Thyroid gland (tissue), 4 donors: ENCODE data around the gene PADI2. TPM values are rescaled to one million over a fixed set of nuclear protein-coding genes. Genes with fewer than 3 reads are reported as not detected.

Source experiments
- DNase-seq, 2 donors: peaks; one replicate each; pipeline ENCODE4 v3.0.0-alpha.2; 2019
- H3K27ac ChIP-seq, 3 donors: fragments of 200-600 bp; sonication (generic); 1 replicate in 2 of 3; 2 replicates in 1 of 3; pipeline ENCODE4 v1.5.1; 2016 to 2019; ENCODE audit warnings: mild to moderate bottlenecking in 1 of 3, moderate library complexity in 1 of 3
- H3K27me3 ChIP-seq: fragments of 200-600 bp; sonication (generic); one replicate; pipeline ENCODE4 v1.5.1; 2019
- H3K36me3 ChIP-seq, 2 donors: fragments of 200-600 bp; sonication (generic); one replicate each; pipeline ENCODE4 v1.5.1; 2016 to 2019
- H3K4me1 ChIP-seq, 2 donors: fragments of 200-600 bp; sonication (generic); one replicate each; pipeline ENCODE4 v1.5.1; 2017 to 2019
- H3K4me3 ChIP-seq, 3 donors: fragments of 200-600 bp; sonication (generic); replicated peaks in 1 of 3; 1 replicate in 2 of 3; 2 replicates in 1 of 3; pipeline ENCODE4 v1.5.1; 2016; ENCODE audit warnings: mild to moderate bottlenecking in 1 of 3
- H3K9me3 ChIP-seq: fragments of 200-600 bp; sonication (generic); one replicate; pipeline ENCODE4 v1.5.1; 2017
- POLR2A ChIP-seq, 2 donors: fragments of 450-650 bp; IDR thresholded peaks; one replicate each; pipeline ENCODE4 v1.6.1; 2017; ENCODE audit warnings: antibody characterized with exemption in 2 of 2, mild to moderate bottlenecking in 2 of 2, moderate library complexity in 1 of 2
- WGBS, 2 donors: methylation state at CpG; one replicate each; pipeline ENCODE4 v1.1.5; 2017; 5-methylcytosine and 5-hydroxymethylcytosine counted together
- intact Hi-C: fragments of 100-400 bp; cut with DNase I; formaldehyde crosslinking; loops from one replicate; pipeline ENCODE4 v1.15.1; 2023
- total RNA-seq, 4 donors: library from RNA; depleted of rRNA; stranded (reverse); fragments of >200 nt; gene quantifications; one replicate each; pipeline ENCODE4 v1.2.3, GENCODE V29; 2016
- TF ChIP-seq, protein P1 (sequence below), 6 experiments: fragments of 200-600 bp in 3 of 6; fragments of 450-650 bp in 3 of 6; sonication (generic) in 3 of 6; IDR thresholded peaks; one replicate each; pipeline ENCODE4 v1.5.1; 2016 to 2019; ENCODE audit warnings: antibody characterized with exemption in 6 of 6, mild to moderate bottlenecking in 2 of 6, inconsistent platforms in 1 of 6, moderate library complexity in 1 of 6

The PADI2 gene
- total RNA-seq, 4 donors from 2014 or later: 0.13 to 0.49 (median 0.38) TPM

DNA sequence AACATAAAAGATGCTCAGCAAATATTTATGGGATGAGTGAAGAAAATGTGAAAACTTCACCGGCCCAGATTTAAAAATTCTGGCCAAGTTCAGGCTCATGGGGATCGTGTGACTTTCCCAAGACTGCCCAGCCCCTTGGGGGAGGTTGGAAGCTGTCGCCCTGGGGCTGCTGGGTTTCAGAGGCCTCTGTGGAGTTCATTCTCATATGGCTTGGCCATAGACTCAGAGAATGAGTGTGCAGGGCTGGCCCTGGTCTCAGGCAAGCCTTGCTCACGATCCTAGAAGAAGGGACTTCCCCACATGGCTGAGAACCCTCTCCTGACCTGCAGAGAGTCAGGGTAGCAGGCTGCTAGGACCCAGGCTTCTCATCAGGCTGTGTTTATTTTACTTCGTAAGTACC, 24.6 kb downstream of the PADI2 start:
- H3K27me3 ChIP-seq: no peaks in the 10 kb centered on the region
- no peak overlapping the region for H3K4me3 ChIP-seq
- H3K4me1 ChIP-seq: no peaks in the 10 kb centered on the region
- intact Hi-C loops: no loop called here
- H3K9me3 ChIP-seq: no peaks in the 10 kb centered on the region
- no peak overlapping the region for H3K27ac ChIP-seq
- 52 to 54% methylated on average over 5 of the region's 5 CpGs for WGBS, 2 donors
- TF ChIP-seq, protein P1, sequence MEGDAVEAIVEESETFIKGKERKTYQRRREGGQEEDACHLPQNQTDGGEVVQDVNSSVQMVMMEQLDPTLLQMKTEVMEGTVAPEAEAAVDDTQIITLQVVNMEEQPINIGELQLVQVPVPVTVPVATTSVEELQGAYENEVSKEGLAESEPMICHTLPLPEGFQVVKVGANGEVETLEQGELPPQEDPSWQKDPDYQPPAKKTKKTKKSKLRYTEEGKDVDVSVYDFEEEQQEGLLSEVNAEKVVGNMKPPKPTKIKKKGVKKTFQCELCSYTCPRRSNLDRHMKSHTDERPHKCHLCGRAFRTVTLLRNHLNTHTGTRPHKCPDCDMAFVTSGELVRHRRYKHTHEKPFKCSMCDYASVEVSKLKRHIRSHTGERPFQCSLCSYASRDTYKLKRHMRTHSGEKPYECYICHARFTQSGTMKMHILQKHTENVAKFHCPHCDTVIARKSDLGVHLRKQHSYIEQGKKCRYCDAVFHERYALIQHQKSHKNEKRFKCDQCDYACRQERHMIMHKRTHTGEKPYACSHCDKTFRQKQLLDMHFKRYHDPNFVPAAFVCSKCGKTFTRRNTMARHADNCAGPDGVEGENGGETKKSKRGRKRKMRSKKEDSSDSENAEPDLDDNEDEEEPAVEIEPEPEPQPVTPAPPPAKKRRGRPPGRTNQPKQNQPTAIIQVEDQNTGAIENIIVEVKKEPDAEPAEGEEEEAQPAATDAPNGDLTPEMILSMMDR (IDR thresholded peaks at IDR 0.05): no peak
- TF ChIP-seq POLR2A (IDR thresholded peaks at IDR 0.05): no peak
- H3K36me3 ChIP-seq: no peaks in the 10 kb centered on the region
- no peak for DNase-seq

DNA sequence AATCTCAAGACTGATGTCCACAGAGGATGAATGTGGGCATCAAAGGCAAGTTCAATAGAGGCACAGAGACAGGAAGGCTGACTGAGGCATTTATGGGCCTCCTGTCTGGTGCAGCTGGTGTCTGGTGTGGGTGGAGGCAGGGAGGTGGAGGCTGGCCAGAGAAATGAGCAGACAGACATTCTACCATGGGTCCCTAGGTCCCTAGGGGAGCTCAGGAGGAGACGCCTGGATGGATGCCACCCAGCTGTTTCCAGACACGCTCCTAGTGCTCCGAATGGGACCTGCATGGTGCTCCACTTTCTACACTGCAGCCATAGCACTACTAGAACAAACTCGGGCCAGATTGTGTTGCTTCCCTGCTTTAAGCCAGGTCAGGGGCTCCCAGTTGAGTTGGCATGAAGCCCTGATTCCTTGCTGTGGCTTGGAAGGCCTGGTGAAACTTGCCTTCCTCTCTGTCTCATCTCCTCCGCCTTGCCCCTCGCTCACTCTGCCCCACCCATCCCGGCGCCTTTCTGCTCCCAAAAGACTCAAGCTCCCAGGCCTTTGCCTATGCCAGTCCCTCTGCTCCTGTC, 25.3 kb downstream of the PADI2 start:
- no peaks in the 10 kb centered on the region for H3K9me3 ChIP-seq
- WGBS, 2 donors: 84 to 87% methylated on average over 6 to 8 of the region's 8 CpGs
- no peak overlapping the region for H3K4me3 ChIP-seq
- intact Hi-C loops: no loop called here
- no peaks in the 10 kb centered on the region for H3K36me3 ChIP-seq
- no peak for DNase-seq
- H3K27ac ChIP-seq: no peak overlapping the region
- H3K27me3 ChIP-seq: no peaks in the 10 kb centered on the region
- no peaks in the 10 kb centered on the region for H3K4me1 ChIP-seq
- no peak for TF ChIP-seq POLR2A (IDR thresholded peaks at IDR 0.05)

DNA sequence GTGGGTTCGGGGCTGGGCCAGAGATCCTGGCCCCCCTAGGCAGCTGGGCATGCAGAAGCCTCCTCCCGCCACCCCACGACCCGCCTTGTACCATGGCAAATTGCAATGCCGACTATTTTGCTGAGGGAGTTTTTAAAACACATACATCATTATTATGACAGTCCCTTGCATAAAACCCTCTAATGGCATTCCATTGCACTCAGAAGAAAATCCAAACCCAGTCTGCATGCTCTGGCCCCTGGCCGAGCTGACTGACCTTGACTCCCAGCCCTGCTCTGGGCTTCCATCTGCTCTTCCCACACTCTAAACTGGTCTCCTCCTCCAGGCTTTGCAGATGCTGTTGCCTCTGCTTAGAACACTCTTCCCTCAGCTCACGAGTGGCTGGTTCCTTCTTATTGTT, 28.0 kb downstream of the PADI2 start:
- no peak for DNase-seq
- H3K27me3 ChIP-seq: no peaks in the 10 kb centered on the region
- H3K36me3 ChIP-seq: no peaks in the 10 kb centered on the region
- H3K9me3 ChIP-seq: no peaks in the 10 kb centered on the region
- H3K27ac ChIP-seq: no peak overlapping the region
- intact Hi-C loops: no loop called here
- no peaks in the 10 kb centered on the region for H3K4me1 ChIP-seq
- no peak for TF ChIP-seq POLR2A (IDR thresholded peaks at IDR 0.05)
- TF ChIP-seq, protein P1 (IDR thresholded peaks at IDR 0.05): no peak
- H3K4me3 ChIP-seq: no peak overlapping the region
- 78 to 85% methylated on average over 7 of the region's 7 CpGs for WGBS, 2 donors

DNA sequence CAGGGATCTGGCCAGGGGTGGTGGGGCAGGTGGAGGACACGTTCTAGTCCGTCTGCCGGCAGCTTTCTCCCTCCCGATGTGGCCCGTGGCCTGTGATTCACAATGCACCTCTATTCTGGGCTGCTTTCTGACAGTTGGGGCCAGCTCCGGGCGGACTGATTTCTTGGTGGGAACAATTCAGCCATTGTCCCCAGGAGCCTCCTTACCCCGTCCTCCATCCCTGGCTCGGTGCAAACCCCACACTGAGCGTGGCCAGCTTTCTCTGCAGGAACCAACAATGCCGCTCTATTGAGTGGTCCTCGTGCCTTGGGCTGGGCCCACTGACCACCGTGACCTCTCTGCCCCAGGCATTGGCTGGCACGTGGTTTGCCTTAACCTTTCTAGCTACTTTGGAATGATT, 29.7 kb downstream of the PADI2 start:
- no peak overlapping the region for H3K4me3 ChIP-seq
- H3K27me3 ChIP-seq: no peaks in the 10 kb centered on the region
- TF ChIP-seq POLR2A (IDR thresholded peaks at IDR 0.05): no peak
- TF ChIP-seq, protein P1 (IDR thresholded peaks at IDR 0.05): no peak
- intact Hi-C loops: no loop called here
- no peak for DNase-seq
- no peaks in the 10 kb centered on the region for H3K4me1 ChIP-seq
- H3K27ac ChIP-seq: no peak overlapping the region
- no peaks in the 10 kb centered on the region for H3K9me3 ChIP-seq
- WGBS, 2 donors: 86 to 94% methylated on average over 9 to 14 of the region's 14 CpGs
- H3K36me3 ChIP-seq: no peaks in the 10 kb centered on the region

DNA sequence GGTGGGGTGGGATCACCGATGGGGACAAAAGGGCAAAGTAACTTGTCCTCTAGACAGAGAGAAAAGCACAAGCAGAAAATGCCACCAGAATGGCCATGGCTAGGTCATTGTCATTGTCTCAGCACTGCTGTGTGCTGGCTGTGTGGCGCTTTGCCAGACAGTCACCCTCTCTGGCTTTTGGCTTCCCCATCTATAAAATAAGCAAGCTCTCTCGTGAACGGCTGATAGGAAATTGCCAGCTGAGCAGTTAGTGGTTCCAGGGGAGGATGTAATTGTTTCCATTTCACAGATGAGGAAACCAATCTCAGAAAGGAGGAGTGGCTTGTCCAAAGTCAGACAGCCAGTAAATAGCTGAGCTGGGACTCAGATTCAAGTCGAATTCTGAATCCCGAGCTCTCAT, 32.5 kb downstream of the PADI2 start:
- 76 to 78% methylated on average over 6 of the region's 6 CpGs for WGBS, 2 donors
- TF ChIP-seq, protein P1 (IDR thresholded peaks at IDR 0.05): no peak
- TF ChIP-seq POLR2A (IDR thresholded peaks at IDR 0.05): no peak
- Histone ChIP-seq H3K9me3 (no peaks in the 10 kb centered on the region), H3K4me1 (peaks cover 0 to 4% of the 10 kb centered on the region in 2 donors), H3K27ac (no peak overlapping the region), H3K27me3 (no peaks in the 10 kb centered on the region), H3K4me3 (no peak overlapping the region), H3K36me3 (no peaks in the 10 kb centered on the region)
- intact Hi-C loops: no loop called here
- no peak for DNase-seq
